ENCODE measurements around the gene MAPK6.

MAPK6 gene

GRCh38 chr15:52010633-52011595 is 8.1 kb upstream of the MAPK6 start:
- H3K4me3 ChIP-seq (ENCODE audit: control insufficient read depth, low read depth, low read length): no peak overlapping the region
- no peak for TF ChIP-seq CTCF (conservative IDR thresholded peaks at IDR 0.05; ENCODE audit: control insufficient read depth, insufficient read depth, low read depth, low read length)
- peak; percentile 97 for DNase-seq (ENCODE audit: low read depth)

- DNase-seq (ENCODE audit: low read depth): no peak
- TF ChIP-seq CTCF (conservative IDR thresholded peaks at IDR 0.05; ENCODE audit: control insufficient read depth, insufficient read depth, low read depth, low read length): no peak
- no peak overlapping the region for H3K4me3 ChIP-seq (ENCODE audit: control insufficient read depth, low read depth, low read length)
Measured at GRCh38 chr15:52011711-52012144, 7.3 kb upstream of the MAPK6 start.

- TF ChIP-seq CTCF (conservative IDR thresholded peaks at IDR 0.05; ENCODE audit: control insufficient read depth, insufficient read depth, low read depth, low read length): no peak
- no peak for DNase-seq (ENCODE audit: low read depth)
- H3K4me3 ChIP-seq (ENCODE audit: control insufficient read depth, low read depth, low read length): no peak overlapping the region
Measured at GRCh38 chr15:52012210-52012609, 6.8 kb upstream of the MAPK6 start.

GRCh38 chr15:52013151-52013791 is 5.7 kb upstream of the MAPK6 start:
- no peak overlapping the region for H3K4me3 ChIP-seq (ENCODE audit: control insufficient read depth, low read depth, low read length)
- DNase-seq (ENCODE audit: low read depth): peak; percentile 83
- no peak for TF ChIP-seq CTCF (conservative IDR thresholded peaks at IDR 0.05; ENCODE audit: control insufficient read depth, insufficient read depth, low read depth, low read length)

- H3K4me3 ChIP-seq (ENCODE audit: control insufficient read depth, low read depth, low read length): no peak overlapping the region
- no peak for TF ChIP-seq CTCF (conservative IDR thresholded peaks at IDR 0.05; ENCODE audit: control insufficient read depth, insufficient read depth, low read depth, low read length)
- DNase-seq (ENCODE audit: low read depth): no peak
Measured at GRCh38 chr15:52014616-52015015, 4.4 kb upstream of the MAPK6 start.

GRCh38 chr15:52016316-52016715 is 2.7 kb upstream of the MAPK6 start:
- DNase-seq (ENCODE audit: low read depth): no peak
- no peak overlapping the region for H3K4me3 ChIP-seq (ENCODE audit: control insufficient read depth, low read depth, low read length)
- TF ChIP-seq CTCF (conservative IDR thresholded peaks at IDR 0.05; ENCODE audit: control insufficient read depth, insufficient read depth, low read depth, low read length): no peak
